HG03280 (cell line): ENCODE data around the gene ITGB6.

ENCODE experiments used
- ATAC-seq: cut with Tn5 transposase; IDR thresholded peaks from one replicate; pipeline ENCODE4 v1.9.1; 2021; ENCODE audit warnings: mild to moderate bottlenecking, moderate library complexity; ENCODE audit not compliant: unreplicated experiment

The ITGB6 gene

DNA sequence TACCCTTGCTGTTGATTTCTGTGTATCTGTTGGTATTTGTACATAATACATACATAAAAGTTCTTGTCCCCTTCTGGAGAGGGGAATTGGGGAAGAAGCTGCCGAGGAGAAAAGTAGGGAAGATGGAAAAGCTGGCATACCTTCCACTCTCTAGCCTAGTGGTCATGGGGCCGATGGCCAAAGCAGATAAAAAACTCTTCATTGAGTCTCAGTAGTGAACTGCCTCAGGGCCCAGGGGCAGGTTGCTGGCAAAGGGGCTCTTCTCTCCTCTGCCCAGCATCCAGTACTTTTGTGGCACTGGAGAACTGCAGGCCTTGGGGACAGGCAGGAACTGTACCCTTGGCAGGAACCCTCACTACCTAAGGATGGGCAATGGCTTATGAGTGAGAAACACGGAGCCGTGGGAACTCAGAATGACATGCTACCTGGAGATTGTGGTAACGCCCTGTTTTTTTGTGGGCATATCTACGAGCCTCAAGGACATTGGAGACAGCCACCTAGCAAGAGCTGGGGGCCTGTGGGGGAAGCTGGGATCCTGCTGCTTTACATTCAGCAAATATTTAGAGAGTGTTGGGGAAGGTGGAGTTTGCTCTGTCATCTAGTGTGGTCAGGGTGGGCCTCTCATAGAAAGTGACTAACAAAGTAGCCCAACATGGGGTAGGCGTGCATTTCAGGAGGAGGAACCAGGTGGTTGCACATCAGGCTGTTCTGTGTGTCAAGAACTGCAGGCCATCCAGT, 22.6 kb upstream of the ITGB6 start:
- ATAC-seq = no peak

GRCh38 chr2:160221391-160222276, 21.6 kb upstream of the ITGB6 start:
- ATAC-seq = no peak

- no peak for ATAC-seq
Measured at GRCh38 chr2:160220545-160221009, 20.5 kb upstream of the ITGB6 start.

DNA sequence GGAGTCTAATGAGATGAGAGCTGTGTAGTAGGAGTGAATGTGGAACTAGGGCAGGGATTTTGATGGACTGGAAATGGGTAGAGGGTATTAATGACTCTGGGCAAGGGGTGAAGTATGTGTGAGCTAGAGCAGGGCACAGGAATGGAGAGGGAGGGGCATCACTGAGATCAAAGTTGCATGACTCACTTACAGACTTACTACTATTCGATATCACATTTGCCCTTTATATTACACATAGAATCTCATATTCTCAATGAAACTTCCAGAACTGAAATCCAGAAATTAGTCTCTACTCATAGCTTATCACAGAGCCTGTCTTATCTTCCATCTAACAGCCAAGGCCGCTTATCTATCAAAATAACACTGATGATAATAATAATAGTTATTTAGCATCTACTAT, 20.0 kb upstream of the ITGB6 start:
- no peak for ATAC-seq

GRCh38 chr2:160214461-160215445, 14.7 kb upstream of the ITGB6 start:
- no peak for ATAC-seq

DNA sequence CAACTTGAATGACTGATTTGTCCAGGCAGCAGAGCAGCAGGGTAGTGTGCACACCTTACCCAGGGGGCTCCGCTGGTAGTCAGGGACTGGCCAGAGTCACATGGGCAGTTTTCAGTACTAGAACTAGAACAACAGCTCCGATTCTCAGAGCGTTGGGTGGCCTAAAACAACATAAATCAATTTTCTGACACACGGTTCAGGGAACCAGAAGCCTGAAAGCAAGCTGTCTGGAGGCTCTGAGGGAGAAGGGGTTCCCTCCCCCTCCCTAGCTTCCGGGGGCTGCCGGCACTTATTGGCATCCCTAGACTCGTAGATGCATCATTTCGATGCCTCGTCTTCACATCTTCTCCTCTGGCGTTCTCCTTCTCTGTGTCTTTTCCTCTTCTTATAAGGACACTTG, 13.4 kb upstream of the ITGB6 start:
- no peak for ATAC-seq

GRCh38 chr2:160210599-160211138, 10.6 kb upstream of the ITGB6 start:
- peak; percentile 97 for ATAC-seq

GRCh38 chr2:160209516-160209856, 9.4 kb upstream of the ITGB6 start:
- ATAC-seq = no peak

- ATAC-seq = no peak
Measured at GRCh38 chr2:160208655-160209515, 8.8 kb upstream of the ITGB6 start.

DNA sequence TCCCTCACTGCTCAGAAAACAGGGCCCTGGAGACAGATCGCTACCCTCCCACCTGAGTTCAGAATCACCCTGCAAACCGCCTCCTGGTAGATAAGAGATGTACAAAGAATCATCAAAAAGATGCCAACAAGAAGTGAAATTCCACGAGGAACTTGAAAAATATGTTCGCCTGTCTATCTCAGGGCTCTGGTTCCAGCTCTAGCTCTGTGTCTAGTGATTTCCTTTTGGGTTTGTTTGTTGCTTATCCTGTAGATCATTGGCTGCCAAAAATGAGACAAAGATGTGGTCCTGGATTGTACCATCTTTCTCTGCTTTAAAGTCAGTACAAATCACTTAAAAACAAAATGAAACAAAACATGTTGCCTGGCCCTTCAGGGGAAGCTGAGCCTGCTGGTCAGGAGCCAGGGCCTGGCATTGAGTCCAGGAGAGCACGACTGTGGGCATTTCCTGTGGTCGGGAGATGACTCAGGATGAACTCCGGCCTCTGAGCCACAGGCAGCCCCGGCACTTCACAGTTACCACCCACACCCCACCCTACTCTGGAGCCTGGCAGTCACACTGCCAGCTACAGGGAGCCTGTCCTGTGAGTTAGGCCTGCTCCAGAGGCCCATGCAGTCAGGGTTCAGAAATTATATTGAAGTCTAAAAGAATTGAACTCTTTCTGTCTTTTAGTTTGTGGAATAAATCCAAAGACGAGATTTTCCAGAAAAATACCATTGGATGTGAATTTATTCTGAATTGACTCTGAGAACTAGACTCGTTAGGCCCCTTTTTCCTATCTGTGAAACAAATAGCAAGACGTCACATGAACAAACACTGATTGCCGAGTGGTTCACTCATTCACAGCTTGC, 8.0 kb upstream of the ITGB6 start:
- ATAC-seq = no peak

DNA sequence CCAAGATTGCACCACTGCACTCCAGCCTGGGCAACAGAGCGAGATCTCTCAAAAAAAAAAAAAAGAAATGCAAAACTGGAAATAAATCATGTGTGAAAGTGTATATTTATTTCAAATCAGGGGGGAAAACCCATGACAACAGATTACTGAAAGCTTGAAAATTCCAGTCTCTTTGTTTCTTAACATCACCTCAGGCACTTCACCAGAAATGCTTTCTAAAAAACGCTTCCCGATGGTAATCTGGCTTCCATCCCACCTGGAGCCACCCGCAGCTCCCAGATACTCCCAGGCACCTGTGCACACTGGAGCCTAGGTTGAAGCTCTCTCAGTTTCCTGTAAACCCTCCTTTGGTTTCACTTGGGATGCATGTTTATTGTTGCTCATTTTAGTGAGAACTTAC, 7.2 kb upstream of the ITGB6 start:
- ATAC-seq = no peak

DNA sequence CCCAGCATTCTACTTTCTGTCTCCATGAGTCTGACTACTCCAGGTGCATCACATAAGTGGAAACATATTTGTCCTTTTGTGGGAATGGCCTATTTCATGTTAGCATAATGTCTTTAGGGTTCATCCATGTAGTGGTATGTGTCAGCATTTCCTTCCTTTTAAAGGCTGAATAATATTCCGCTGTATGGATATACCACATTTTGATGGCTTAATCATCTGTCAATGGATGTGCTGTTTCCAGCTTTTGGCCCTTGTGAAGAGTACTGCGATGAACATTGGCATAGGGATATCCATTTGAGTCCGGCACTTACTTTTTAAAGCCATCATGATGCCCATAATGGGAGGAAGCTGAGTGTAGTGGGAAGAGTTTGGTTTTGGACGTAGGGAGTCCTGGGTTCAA, 6.4 kb upstream of the ITGB6 start:
- no peak for ATAC-seq

DNA sequence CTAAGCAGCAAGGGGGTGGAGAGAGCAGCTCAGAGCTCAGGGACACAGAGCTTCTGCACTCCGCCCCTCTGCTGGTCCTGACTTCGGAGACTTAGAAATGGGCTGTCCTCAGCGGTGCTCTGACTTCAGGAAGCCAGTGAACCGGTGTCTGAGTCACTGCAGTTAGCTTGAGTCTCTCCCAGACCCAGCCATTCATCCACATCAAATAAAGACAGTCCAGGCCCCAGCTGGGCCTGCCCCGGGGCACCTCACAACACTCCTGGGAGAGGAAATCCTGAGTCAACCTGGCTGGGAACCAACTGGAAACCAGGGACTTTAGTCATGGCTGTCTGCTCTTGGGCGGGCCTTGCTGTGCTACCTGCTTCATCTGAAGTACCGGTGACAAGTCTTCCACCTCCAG, 5.4 kb upstream of the ITGB6 start:
- ATAC-seq = no peak

DNA sequence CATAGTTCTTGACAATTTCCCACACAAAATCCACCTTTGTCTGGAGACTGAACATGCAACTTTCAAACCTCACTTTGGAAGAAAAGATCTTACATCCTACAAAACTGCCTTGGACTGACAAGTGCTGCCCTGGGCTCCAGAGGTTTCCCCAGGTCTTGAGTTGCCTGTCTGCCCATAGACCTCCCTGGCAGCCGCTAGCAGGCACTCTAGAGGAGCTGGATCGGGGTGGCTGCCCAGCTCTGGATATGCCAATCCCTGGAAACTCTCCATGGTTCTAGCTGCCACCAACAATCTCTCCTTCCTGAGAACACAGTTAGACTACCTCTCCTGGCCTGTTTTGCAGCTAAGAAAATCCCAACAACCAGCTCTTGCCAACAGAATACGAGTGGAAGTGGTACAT, 3.4 kb upstream of the ITGB6 start:
- ATAC-seq = no peak

- ATAC-seq = no peak
Measured at GRCh38 chr2:160203007-160203406, 2.9 kb upstream of the ITGB6 start.

- ATAC-seq = no peak
Measured at GRCh38 chr2:160201849-160202539, 1.9 kb upstream of the ITGB6 start.

DNA sequence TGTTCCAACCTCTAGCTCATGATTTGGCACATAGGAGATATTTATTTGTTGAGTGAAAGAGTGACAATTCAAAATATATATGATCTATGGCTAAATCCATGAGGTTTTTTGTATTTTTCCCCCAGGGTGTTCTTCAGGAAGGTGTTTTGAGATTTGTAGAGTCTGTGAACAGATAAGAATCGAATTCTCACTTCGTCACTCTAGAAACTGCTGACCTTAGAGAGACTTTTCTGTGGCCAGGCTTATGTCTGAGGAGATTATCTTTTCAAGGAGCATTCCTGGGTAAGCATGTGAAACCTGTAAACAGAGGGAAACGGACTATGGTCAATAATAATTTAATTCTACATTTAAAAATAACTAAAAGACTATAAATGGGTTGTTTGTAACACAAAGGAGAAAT, 849 bp upstream of the ITGB6 start:
- no peak for ATAC-seq

DNA sequence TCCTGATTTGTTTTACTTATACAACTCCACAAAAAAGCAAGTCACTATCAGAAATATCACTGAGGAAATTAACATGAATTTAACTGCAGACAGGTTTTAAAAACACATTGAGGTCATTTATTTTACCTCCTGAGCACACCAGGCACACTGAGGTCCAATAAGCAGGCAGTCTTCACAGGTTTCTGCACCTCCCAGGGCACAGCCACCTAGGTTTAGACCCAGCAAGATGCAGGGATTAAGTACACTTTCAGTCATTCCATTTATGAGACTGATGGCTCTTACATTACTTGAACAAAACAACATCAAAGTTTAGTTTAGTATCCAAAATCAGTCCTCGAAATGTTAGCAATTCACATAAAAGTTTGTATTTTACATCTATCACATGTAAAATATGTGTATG, 1.0 kb downstream of the ITGB6 start:
- ATAC-seq = no peak
